GM13977 (cell line): ENCODE results near the gene USF1.

Experiments used
- DNase-seq: peaks from one replicate; pipeline ENCODE4 v3.0.0; 2012; ENCODE audit warnings: low spot score
- CTCF ChIP-seq: IDR thresholded peaks from 2 replicates; pipeline ENCODE4 v1.5.1; 2012; ENCODE audit warnings: mild to moderate bottlenecking, control low read depth; ENCODE audit not compliant: insufficient read depth; ENCODE audit errors: extremely low read depth, missing control alignments
- in situ Hi-C: fragments of 300-500 bp; cut with MboI; formaldehyde crosslinking; loops from one replicate; pipeline ENCODE4 v1.12.0; 2022; ENCODE audit warnings: low sequenced_read_pairs, low pct_unique_long_range_greater_than_20kb, mixed read lengths, inconsistent platforms; ENCODE audit not compliant: unreplicated experiment

USF1 gene

GRCh38 chr1:161008869-161009510 is 36.8 kb downstream of the USF1 start:
- DNase-seq, result no peak
- in situ Hi-C loops, result no loop called here
- TF ChIP-seq CTCF, result no peak

- in situ Hi-C loops, result no loop called here
- DNase-seq, result no peak
- no peak for TF ChIP-seq CTCF
These were observed 38.4 kb downstream of the USF1 start for GRCh38 chr1:161007369-161007768.

GRCh38 chr1:161006563-161006962 is 39.2 kb downstream of the USF1 start:
- TF ChIP-seq CTCF, result no peak
- in situ Hi-C loops, result no loop called here
- DNase-seq, result no peak

GRCh38 chr1:161001525-161001924 is 44.3 kb downstream of the USF1 start:
- in situ Hi-C loops, result no loop called here
- DNase-seq, result no peak
- no peak for TF ChIP-seq CTCF

GRCh38 chr1:161000736-161001480 is 44.9 kb downstream of the USF1 start:
- DNase-seq, result no peak
- in situ Hi-C loops, result no loop called here

GRCh38 chr1:160999376-160999775 is 46.4 kb downstream of the USF1 start:
- in situ Hi-C loops, result no loop called here
- DNase-seq, result no peak
- TF ChIP-seq CTCF, result no peak

More at GRCh38 chr1:161000736-161001480, 44.9 kb downstream of the USF1 start:
- TF ChIP-seq CTCF, result no peak
